BJ (cell line): Measurements from ENCODE around the gene ZNF681. TPM values are rescaled to one million over a fixed set of nuclear protein-coding genes. Genes with fewer than 3 reads are reported as not detected.

Experiments used
- CTCF ChIA-PET: fragments of 350-600 bp; formaldehyde crosslinking; extraction: SDS; loops from one replicate; lab custom pipeline; 2021; ENCODE audit warnings: antibody characterized with exemption, inconsistent platforms; lab: Yijun Ruan, JAX
- POLR2A ChIA-PET: fragments of 300-600 bp; sonication (Branson Sonifier 250); formaldehyde crosslinking; extraction: SDS; loops from one replicate; lab custom pipeline; 2021; ENCODE audit warnings: antibody characterized with exemption; lab: Charles Lee
- DNase-seq: peaks from one replicate; pipeline ENCODE4 v3.0.0-alpha.2; 2011; ENCODE audit warnings: low read depth
- H3K27me3 ChIP-seq: 2 replicates; pipeline ENCODE4 v1.6.0; 2011; ENCODE audit warnings: low read length; ENCODE audit not compliant: control insufficient read depth, insufficient read depth
- H3K36me3 ChIP-seq: 2 replicates; pipeline ENCODE4 v1.5.1; 2011; ENCODE audit warnings: low read length; ENCODE audit not compliant: control insufficient read depth, insufficient read depth
- H3K4me3 ChIP-seq: 2 replicates; pipeline ENCODE4 v1.5.1; 2011; ENCODE audit warnings: low read depth, mild to moderate bottlenecking, control low read depth, low read length
- CTCF ChIP-seq: IDR thresholded peaks from 2 replicates; pipeline ENCODE4 v1.5.1; 2011; ENCODE audit warnings: low read depth, mild to moderate bottlenecking, control low read depth, inconsistent platforms, low read length, moderate library complexity; ENCODE audit not compliant: insufficient read depth
- polyA plus RNA-seq: library from polyadenylated mRNA; depleted of rRNA; stranded (reverse); fragments of >200 nt; gene quantifications from 2 replicates; pipeline ENCODE4 v1.2.3, GENCODE V29; 2011

Gene ZNF681
- polyA plus RNA-seq, 1 experiment = 0.04 TPM

GRCh38 chr19:23770672-23771250, 12.1 kb upstream of the ZNF681 start:
- no peak for TF ChIP-seq CTCF
- ChIA-PET CTCF (no interaction called here), POLR2A (no interaction called here)

GRCh38 chr19:23769691-23770468, 11.2 kb upstream of the ZNF681 start:
- Histone ChIP-seq H3K27me3 (no peaks in the 10 kb centered on the region), H3K36me3 (no peaks in the 10 kb centered on the region), H3K4me3 (no peak overlapping the region)
- no peak for TF ChIP-seq CTCF
- POLR2A ChIA-PET = no interaction called here
- no peak for DNase-seq
- CTCF ChIA-PET = no interaction called here

More at GRCh38 chr19:23770672-23771250, 12.1 kb upstream of the ZNF681 start:
- no peaks in the 10 kb centered on the region for H3K27me3 ChIP-seq
- no peak for DNase-seq
- no peaks in the 10 kb centered on the region for H3K36me3 ChIP-seq
- no peak overlapping the region for H3K4me3 ChIP-seq

- no peak for TF ChIP-seq CTCF
- no peaks in the 10 kb centered on the region for H3K27me3 ChIP-seq
- CTCF ChIA-PET = no interaction called here
These were observed 8.3 kb upstream of the ZNF681 start for GRCh38 chr19:23766951-23767350.

GRCh38 chr19:23764781-23765180, 6.1 kb upstream of the ZNF681 start:
- Histone ChIP-seq H3K27me3 (no peaks in the 10 kb centered on the region), H3K36me3 (no peaks in the 10 kb centered on the region), H3K4me3 (no peak overlapping the region)
- TF ChIP-seq CTCF = no peak
- ChIA-PET CTCF (no interaction called here), POLR2A (no interaction called here)
- DNase-seq = no peak

More at GRCh38 chr19:23766951-23767350, 8.3 kb upstream of the ZNF681 start:
- POLR2A ChIA-PET = no interaction called here
- no peak for DNase-seq
- no peak overlapping the region for H3K4me3 ChIP-seq
- no peaks in the 10 kb centered on the region for H3K36me3 ChIP-seq

- CTCF ChIA-PET = no interaction called here
These were observed 4.4 kb upstream of the ZNF681 start for GRCh38 chr19:23762884-23763711.

More at GRCh38 chr19:23762884-23763711, 4.4 kb upstream of the ZNF681 start:
- TF ChIP-seq CTCF = no peak
- Histone ChIP-seq H3K36me3 (no peaks in the 10 kb centered on the region), H3K27me3 (no peaks in the 10 kb centered on the region), H3K4me3 (peak overlapping the region; percentile 55)
- no peak for DNase-seq
- POLR2A ChIA-PET = no interaction called here
